GM12878 (cell line): Measurements from ENCODE around the gene PRPF31. TPM values are rescaled to one million over a fixed set of nuclear protein-coding genes. Genes with fewer than 3 reads are reported as not detected.

Experiments used
- ATAC-seq: fragments of 200-7000 bp; cut with Tn5 transposase; 3 replicates; pipeline ENCODE4 v1.9.1; 2020; ENCODE audit warnings: mild to moderate bottlenecking, moderate library complexity
- BruUV-seq: library from RNA; stranded (reverse); fragments of 400-500 nt; replicated peaks from 2 replicates; lab custom pipeline; 2021; lab: Mats Ljungman, UMichigan
- CTCF ChIA-PET: fragments of 300-600 bp; sonication (Branson Sonifier 250); formaldehyde crosslinking; extraction: SDS; loops from one replicate; lab custom pipeline; 2021; ENCODE audit warnings: inconsistent platforms; lab: Yijun Ruan, JAX
- POLR2A ChIA-PET: fragments of 350-600 bp; formaldehyde crosslinking; extraction: SDS; loops from one replicate; lab custom pipeline; 2021; ENCODE audit warnings: inconsistent platforms; lab: Charles Lee
- RAD21 ChIA-PET: fragments of 300-600 bp; sonication (Branson Sonifier 250); formaldehyde crosslinking; loops from one replicate; lab custom pipeline; 2023; ENCODE audit warnings: antibody characterized with exemption; ENCODE audit not compliant: unreplicated experiment; lab: Charles Lee
- SMC1A ChIA-PET: fragments of 300-600 bp; sonication (Branson Sonifier 250); formaldehyde crosslinking; loops from one replicate; lab custom pipeline; 2023; ENCODE audit not compliant: unreplicated experiment, uncharacterized antibody; lab: Charles Lee
- DNase-seq: peaks from one replicate; pipeline ENCODE4 v3.0.0-alpha.2; 2011; ENCODE audit warnings: low read depth, low spot score
- FAIRE-seq: peaks from 3 replicates; lab custom pipeline; 2011; peaks lifted over from hg19 to GRCh38; lab: Jason Lieb, UNC
- H2AFZ ChIP-seq: 2 replicates; pipeline ENCODE4 v1.6.0; 2011; ENCODE audit warnings: low read depth, low read length, control low read depth; ENCODE audit not compliant: control insufficient read depth
- H3K27ac ChIP-seq: 2 replicates; pipeline ENCODE4 v1.5.1; 2011; ENCODE audit warnings: control low read depth; ENCODE audit not compliant: control insufficient read depth, insufficient read depth
- H3K27me3 ChIP-seq, 2 experiments: replicated peaks in 1 of 2; 2 replicates each; pipeline versions ENCODE4 v1.6.0 to v1.6.1; 2011; ENCODE audit warnings: low read length in 1 of 2; ENCODE audit not compliant: control insufficient read depth in 2 of 2, insufficient read depth in 2 of 2
- H3K36me3 ChIP-seq, 2 experiments: 2 replicates each; pipeline ENCODE4 v1.5.1; 2011; ENCODE audit warnings: low read length in 1 of 2; ENCODE audit not compliant: control insufficient read depth in 2 of 2, insufficient read depth in 2 of 2
- H3K4me1 ChIP-seq: 2 replicates; pipeline ENCODE4 v1.6.1; 2011; ENCODE audit warnings: mild to moderate bottlenecking, low read length, moderate library complexity, mixed read lengths; ENCODE audit not compliant: control insufficient read depth, insufficient read depth
- H3K4me2 ChIP-seq: 2 replicates; pipeline ENCODE4 v1.6.0; 2011; ENCODE audit warnings: control low read depth; ENCODE audit not compliant: control insufficient read depth, insufficient read depth
- H3K4me3 ChIP-seq: fragments of 200-600 bp; sonication (generic); 2 replicates; pipeline ENCODE4 v1.5.1; 2016
- H3K79me2 ChIP-seq: 2 replicates; pipeline ENCODE4 v1.6.0; 2011; ENCODE audit warnings: low read length; ENCODE audit not compliant: control insufficient read depth, insufficient read depth
- H3K9ac ChIP-seq: 2 replicates; pipeline ENCODE4 v1.8.0; 2011; ENCODE audit warnings: low read length, control low read depth, mixed read lengths; ENCODE audit not compliant: control insufficient read depth, insufficient read depth
- H3K9me3 ChIP-seq: replicated peaks from 3 replicates; pipeline ENCODE4 v1.5.1; 2011; ENCODE audit warnings: mild to moderate bottlenecking, low read length; ENCODE audit not compliant: control insufficient read depth, insufficient read depth
- H4K20me1 ChIP-seq: 2 replicates; pipeline ENCODE4 v1.6.0; 2011; ENCODE audit not compliant: control insufficient read depth, insufficient read depth
- ETV6 ChIP-seq, 2 experiments: fragments of 450-650 bp in 1 of 2; IDR thresholded peaks in 1 of 2; conservative IDR thresholded peaks in 1 of 2; 2 replicates each; pipeline ENCODE4 v1.6.1; 2014; ENCODE audit warnings: antibody characterized with exemption in 1 of 2, borderline replicate concordance in 1 of 2, low read depth in 1 of 2, mild to moderate bottlenecking in 1 of 2, moderate library complexity in 1 of 2
- IKZF1 ChIP-seq: fragments of 450-650 bp; conservative IDR thresholded peaks from 2 replicates; pipeline ENCODE4 v1.6.1; 2017; ENCODE audit warnings: antibody characterized with exemption, mild to moderate bottlenecking
- IKZF2 ChIP-seq, 2 experiments: fragments of 450-650 bp; IDR thresholded peaks; 2 replicates each; pipeline ENCODE4 v1.6.1; 2017; ENCODE audit warnings: mild to moderate bottlenecking in 2 of 2, moderate library complexity in 2 of 2
- ZZZ3 ChIP-seq: IDR thresholded peaks from 2 replicates; pipeline ENCODE4 v1.6.1; 2011; ENCODE audit warnings: low read depth; ENCODE audit not compliant: control insufficient read depth, insufficient read length
- WGBS: methylation state at CpG from one replicate; pipeline ENCODE4 v1.1.6; 2016; ENCODE audit warnings: low lambda C conversion rate; ENCODE audit not compliant: insufficient replicate concordance, insufficient coverage; ENCODE audit errors: missing lambda C conversion rate; 5-methylcytosine and 5-hydroxymethylcytosine counted together
- in situ Hi-C: fragments of 300-500 bp; cut with MboI; formaldehyde crosslinking; loops from 9 replicates; pipeline ENCODE4 v1.14.3; 2018; ENCODE audit warnings: mixed read lengths
- intact Hi-C: fragments of 100-400 bp; cut with micrococcal nuclease; formaldehyde crosslinking; loops from one replicate; pipeline ENCODE4 v1.14.2; 2022; ENCODE audit not compliant: unreplicated experiment
- polyA plus RNA-seq, 11 experiments: library from polyadenylated mRNA; depleted of rRNA in 4 of 11; unstranded in 6 of 11; stranded (reverse) in 5 of 11; fragments of >200 nt; fragmentation: Nextera tagmentation in 4 of 11; fragmentation: Illumina TruSeq in 1 of 11; extraction: Ambion mirVana in 4 of 11; extraction: Trizol in 1 of 11; gene quantifications; 1 replicate in 1 of 11; 2 replicates in 10 of 11; pipeline versions ENCODE4 v1.2.1 to v1.2.3, GENCODE V29; 2011 to 2016; ENCODE audit warnings: inconsistent platforms in 2 of 11, missing spikeins in 2 of 11, low read depth in 1 of 11
- total RNA-seq, 4 experiments: library from RNA; depleted of rRNA in 3 of 4; stranded (reverse); fragments of >200 nt in 3 of 4; fragmentation: Illumina TruSeq in 1 of 4; extraction: Trizol in 1 of 4; gene quantifications; 2 replicates each; pipeline versions ENCODE4 v1.2.1 to v1.2.3, GENCODE V29; 2013 to 2021
- TF ChIP-seq, protein P1 (sequence below): fragments of 450-650 bp; IDR thresholded peaks from 2 replicates; pipeline ENCODE4 v1.6.1; 2016; ENCODE audit warnings: mild to moderate bottlenecking, moderate library complexity, borderline replicate concordance

PRPF31 gene
- total and polyA plus RNA-seq, 10 of the 15 experiments (the other 5 are each of a cell fraction or from before 2014, with no cell fraction given), result 2.7 to 170 (median 69.7) TPM

DNA sequence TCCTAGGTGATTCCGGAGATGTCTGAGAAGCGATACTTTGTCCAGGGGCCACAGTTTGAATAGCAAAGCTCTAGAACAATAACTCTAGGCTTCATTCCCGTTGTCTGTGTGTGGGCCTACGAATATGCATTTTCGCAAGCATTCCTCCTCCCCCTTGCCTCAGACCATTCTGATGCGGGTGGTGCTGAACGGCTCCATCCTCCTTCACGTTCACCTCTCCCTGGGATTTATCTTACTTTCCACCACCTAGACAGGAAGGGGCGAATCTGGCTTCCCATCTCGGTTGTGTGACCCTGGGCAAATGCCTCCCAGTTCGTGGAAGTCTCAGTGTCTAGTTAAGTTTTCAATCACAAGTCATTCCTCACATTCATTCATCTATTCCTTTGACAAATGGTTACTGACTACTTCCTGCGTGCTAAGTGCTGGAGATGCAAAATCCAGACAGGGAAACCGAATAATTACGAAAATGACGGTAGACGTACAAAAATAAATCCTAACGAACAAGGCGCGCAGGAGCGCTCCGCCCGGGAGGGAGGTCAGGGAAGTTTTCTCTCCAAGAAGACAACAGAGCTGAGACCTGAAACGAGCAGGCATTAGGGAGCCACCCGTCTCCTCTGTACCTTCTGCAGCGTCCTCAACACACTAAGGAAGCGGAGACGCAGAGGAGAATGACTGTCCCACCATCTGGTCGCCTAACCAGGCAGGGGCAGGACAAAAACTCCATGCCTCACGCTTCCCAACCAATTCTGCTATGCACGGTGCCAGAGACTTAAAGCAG is 20.7 kb downstream of the PRPF31 start:
- H2AFZ ChIP-seq, result peak overlapping the region; percentile 84
- in situ Hi-C loops, result loop anchor here (25.0 kb wide), 1 partner anchor 1526 kb away; the partner anchor contains the start of gene U2AF2
- ATAC-seq (no peak), DNase-seq (no peak), FAIRE-seq (no peak)
- 7% methylated on average over 30 of the region's 30 CpGs for WGBS
- peak overlapping the region; percentile 14 for H3K27ac ChIP-seq
- H3K4me1 ChIP-seq, result peaks cover 19% of the 10 kb centered on the region
- TF ChIP-seq IKZF2 (IDR thresholded peaks at IDR 0.05) (0 out of 4 replicates have a peak, but pooled peaks of 1 of the 2 experiments have one; percentile 10), IKZF1 (peak; percentile 32), ZZZ3 (no peak), ETV6 (conservative IDR thresholded peaks at IDR 0.05 in 1 of 2, IDR thresholded peaks at IDR 0.05 in 1 of 2; ENCODE audit: borderline replicate concordance in 1 of 2, low read depth in 1 of 2) (no peak)
- TF ChIP-seq, protein P1, sequence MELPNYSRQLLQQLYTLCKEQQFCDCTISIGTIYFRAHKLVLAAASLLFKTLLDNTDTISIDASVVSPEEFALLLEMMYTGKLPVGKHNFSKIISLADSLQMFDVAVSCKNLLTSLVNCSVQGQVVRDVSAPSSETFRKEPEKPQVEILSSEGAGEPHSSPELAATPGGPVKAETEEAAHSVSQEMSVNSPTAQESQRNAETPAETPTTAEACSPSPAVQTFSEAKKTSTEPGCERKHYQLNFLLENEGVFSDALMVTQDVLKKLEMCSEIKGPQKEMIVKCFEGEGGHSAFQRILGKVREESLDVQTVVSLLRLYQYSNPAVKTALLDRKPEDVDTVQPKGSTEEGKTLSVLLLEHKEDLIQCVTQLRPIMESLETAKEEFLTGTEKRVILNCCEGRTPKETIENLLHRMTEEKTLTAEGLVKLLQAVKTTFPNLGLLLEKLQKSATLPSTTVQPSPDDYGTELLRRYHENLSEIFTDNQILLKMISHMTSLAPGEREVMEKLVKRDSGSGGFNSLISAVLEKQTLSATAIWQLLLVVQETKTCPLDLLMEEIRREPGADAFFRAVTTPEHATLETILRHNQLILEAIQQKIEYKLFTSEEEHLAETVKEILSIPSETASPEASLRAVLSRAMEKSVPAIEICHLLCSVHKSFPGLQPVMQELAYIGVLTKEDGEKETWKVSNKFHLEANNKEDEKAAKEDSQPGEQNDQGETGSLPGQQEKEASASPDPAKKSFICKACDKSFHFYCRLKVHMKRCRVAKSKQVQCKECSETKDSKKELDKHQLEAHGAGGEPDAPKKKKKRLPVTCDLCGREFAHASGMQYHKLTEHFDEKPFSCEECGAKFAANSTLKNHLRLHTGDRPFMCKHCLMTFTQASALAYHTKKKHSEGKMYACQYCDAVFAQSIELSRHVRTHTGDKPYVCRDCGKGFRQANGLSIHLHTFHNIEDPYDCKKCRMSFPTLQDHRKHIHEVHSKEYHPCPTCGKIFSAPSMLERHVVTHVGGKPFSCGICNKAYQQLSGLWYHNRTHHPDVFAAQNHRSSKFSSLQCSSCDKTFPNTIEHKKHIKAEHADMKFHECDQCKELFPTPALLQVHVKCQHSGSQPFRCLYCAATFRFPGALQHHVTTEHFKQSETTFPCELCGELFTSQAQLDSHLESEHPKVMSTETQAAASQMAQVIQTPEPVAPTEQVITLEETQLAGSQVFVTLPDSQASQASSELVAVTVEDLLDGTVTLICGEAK, result peak; percentile 20; the same call in 1 of the 2 replicates
- no peaks in the 10 kb centered on the region for H3K27me3 ChIP-seq
- ChIA-PET CTCF (interaction anchor here (1.2 to 2.3 kb wide), 5 partner anchors 23 to 345 kb away, joined by 3 to 15 read pairs (median 6); partner anchors contain the start of genes LENG1 and MBOAT7), SMC1A (interaction anchor here (0.6 to 1.2 kb wide), 10 partner anchors 20 to 1325 kb away, joined by 3 to 6 read pairs (median 3); partner anchors contain the start of genes ISOC2, MBOAT7, PRPF31 and TFPT), RAD21 (interaction anchor here (0.8 to 2.4 kb wide), 9 partner anchors 18 to 1340 kb away, joined by 3 to 23 read pairs (median 5); partner anchors contain the start of genes LENG1, MBOAT7, PRPF31 and TFPT), POLR2A (interaction anchor here (0.9 to 3.5 kb wide), 13 partner anchors 13 to 327 kb away, joined by 3 to 36 read pairs (median 7); partner anchors contain the start of genes LENG1, LENG8, LENG9 and MBOAT7)
- intact Hi-C loops, result loop anchor here (2.0 kb wide), 1 partner anchor 65 kb away; the partner anchor contains the start of gene RPS9
- H3K9me3 ChIP-seq, result peaks cover 2% of the 10 kb centered on the region; the same call in 2 of the 3 replicates
- peak overlapping the region; percentile 86 for H3K4me3 ChIP-seq
- H3K79me2 ChIP-seq, result peaks cover 37% of the 10 kb centered on the region
- H3K36me3 ChIP-seq, result peaks cover 2 to 7% of the 10 kb centered on the region in 2 experiments; a peak in 2 of 4 replicates
- BruUV-seq, result TSS peak; percentile 74
- H3K9ac ChIP-seq, result peak overlapping the region; percentile 75
- H4K20me1 ChIP-seq, result peaks cover 10% of the 10 kb centered on the region
- H3K4me2 ChIP-seq, result peak overlapping the region; percentile 99
